ENCODE data around the gene PLEKHM3. TPM values are rescaled to one million over a fixed set of nuclear protein-coding genes. Genes with fewer than 3 reads are reported as not detected.
A peak's percentile ranks its signal among the peaks of the same experiment; 100 is the strongest.

The PLEKHM3 gene
- total and polyA plus RNA-seq, 2 of the 13 experiments (the other 11 are each of a cell fraction or from before 2014, with no cell fraction given) = 4.5 to 4.7 TPM

- TF ChIP-seq, protein P1, sequence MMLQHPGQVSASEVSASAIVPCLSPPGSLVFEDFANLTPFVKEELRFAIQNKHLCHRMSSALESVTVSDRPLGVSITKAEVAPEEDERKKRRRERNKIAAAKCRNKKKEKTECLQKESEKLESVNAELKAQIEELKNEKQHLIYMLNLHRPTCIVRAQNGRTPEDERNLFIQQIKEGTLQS (CRISPR knock-in tag; IDR thresholded peaks at IDR 0.05) = no peak
- TF ChIP-seq TEAD3 (CRISPR knock-in tag; optimal IDR thresholded peaks at IDR 0.05; ENCODE audit: borderline replicate concordance) = peak; percentile 99
- no peak for TF ChIP-seq NONO (IDR thresholded peaks at IDR 0.05)
- TF ChIP-seq NONO (CRISPR knock-in tag; conservative IDR thresholded peaks at IDR 0.05) = peak; percentile 43; the same call in 1 of the 2 replicates
- TF ChIP-seq SP2 (CRISPR knock-in tag; IDR thresholded peaks at IDR 0.05) = no peak
- TF ChIP-seq, protein P2, sequence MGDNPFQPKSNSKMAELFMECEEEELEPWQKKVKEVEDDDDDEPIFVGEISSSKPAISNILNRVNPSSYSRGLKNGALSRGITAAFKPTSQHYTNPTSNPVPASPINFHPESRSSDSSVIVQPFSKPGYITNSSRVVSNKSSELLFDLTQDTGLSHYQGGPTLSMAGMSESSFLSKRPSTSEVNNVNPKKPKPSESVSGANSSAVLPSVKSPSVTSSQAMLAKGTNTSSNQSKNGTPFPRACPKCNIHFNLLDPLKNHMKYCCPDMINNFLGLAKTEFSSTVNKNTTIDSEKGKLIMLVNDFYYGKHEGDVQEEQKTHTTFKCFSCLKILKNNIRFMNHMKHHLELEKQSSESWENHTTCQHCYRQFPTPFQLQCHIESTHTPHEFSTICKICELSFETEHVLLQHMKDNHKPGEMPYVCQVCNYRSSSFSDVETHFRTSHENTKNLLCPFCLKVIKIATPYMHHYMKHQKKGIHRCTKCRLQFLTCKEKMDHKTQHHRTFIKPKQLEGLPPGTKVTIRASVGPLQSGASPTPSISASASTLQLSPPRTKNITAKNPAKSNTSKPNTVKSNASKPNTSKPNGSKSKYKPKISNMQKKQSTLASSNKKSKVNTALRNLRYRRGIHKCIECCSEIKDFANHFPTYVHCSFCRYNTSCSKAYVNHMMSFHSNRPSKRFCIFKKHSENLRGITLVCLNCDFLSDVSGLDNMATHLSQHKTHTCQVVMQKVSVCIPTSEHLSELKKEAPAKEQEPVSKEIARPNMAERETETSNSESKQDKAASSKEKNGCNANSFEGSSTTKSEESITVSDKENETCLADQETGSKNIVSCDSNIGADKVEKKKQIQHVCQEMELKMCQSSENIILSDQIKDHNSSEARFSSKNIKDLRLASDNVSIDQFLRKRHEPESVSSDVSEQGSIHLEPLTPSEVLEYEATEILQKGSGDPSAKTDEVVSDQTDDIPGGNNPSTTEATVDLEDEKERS (CRISPR knock-in tag; IDR thresholded peaks at IDR 0.05) = peak; percentile 27; the same call in 1 of the 2 replicates
- TF ChIP-seq, protein P3, sequence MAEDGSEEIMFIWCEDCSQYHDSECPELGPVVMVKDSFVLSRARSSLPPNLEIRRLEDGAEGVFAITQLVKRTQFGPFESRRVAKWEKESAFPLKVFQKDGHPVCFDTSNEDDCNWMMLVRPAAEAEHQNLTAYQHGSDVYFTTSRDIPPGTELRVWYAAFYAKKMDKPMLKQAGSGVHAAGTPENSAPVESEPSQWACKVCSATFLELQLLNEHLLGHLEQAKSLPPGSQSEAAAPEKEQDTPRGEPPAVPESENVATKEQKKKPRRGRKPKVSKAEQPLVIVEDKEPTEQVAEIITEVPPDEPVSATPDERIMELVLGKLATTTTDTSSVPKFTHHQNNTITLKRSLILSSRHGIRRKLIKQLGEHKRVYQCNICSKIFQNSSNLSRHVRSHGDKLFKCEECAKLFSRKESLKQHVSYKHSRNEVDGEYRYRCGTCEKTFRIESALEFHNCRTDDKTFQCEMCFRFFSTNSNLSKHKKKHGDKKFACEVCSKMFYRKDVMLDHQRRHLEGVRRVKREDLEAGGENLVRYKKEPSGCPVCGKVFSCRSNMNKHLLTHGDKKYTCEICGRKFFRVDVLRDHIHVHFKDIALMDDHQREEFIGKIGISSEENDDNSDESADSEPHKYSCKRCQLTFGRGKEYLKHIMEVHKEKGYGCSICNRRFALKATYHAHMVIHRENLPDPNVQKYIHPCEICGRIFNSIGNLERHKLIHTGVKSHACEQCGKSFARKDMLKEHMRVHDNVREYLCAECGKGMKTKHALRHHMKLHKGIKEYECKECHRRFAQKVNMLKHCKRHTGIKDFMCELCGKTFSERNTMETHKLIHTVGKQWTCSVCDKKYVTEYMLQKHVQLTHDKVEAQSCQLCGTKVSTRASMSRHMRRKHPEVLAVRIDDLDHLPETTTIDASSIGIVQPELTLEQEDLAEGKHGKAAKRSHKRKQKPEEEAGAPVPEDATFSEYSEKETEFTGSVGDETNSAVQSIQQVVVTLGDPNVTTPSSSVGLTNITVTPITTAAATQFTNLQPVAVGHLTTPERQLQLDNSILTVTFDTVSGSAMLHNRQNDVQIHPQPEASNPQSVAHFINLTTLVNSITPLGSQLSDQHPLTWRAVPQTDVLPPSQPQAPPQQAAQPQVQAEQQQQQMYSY (CRISPR knock-in tag; IDR thresholded peaks at IDR 0.05) = no peak
- no peak for TF ChIP-seq ZNF552 (CRISPR knock-in tag; IDR thresholded peaks at IDR 0.05; ENCODE audit: borderline replicate concordance)
- TF ChIP-seq, protein P4, sequence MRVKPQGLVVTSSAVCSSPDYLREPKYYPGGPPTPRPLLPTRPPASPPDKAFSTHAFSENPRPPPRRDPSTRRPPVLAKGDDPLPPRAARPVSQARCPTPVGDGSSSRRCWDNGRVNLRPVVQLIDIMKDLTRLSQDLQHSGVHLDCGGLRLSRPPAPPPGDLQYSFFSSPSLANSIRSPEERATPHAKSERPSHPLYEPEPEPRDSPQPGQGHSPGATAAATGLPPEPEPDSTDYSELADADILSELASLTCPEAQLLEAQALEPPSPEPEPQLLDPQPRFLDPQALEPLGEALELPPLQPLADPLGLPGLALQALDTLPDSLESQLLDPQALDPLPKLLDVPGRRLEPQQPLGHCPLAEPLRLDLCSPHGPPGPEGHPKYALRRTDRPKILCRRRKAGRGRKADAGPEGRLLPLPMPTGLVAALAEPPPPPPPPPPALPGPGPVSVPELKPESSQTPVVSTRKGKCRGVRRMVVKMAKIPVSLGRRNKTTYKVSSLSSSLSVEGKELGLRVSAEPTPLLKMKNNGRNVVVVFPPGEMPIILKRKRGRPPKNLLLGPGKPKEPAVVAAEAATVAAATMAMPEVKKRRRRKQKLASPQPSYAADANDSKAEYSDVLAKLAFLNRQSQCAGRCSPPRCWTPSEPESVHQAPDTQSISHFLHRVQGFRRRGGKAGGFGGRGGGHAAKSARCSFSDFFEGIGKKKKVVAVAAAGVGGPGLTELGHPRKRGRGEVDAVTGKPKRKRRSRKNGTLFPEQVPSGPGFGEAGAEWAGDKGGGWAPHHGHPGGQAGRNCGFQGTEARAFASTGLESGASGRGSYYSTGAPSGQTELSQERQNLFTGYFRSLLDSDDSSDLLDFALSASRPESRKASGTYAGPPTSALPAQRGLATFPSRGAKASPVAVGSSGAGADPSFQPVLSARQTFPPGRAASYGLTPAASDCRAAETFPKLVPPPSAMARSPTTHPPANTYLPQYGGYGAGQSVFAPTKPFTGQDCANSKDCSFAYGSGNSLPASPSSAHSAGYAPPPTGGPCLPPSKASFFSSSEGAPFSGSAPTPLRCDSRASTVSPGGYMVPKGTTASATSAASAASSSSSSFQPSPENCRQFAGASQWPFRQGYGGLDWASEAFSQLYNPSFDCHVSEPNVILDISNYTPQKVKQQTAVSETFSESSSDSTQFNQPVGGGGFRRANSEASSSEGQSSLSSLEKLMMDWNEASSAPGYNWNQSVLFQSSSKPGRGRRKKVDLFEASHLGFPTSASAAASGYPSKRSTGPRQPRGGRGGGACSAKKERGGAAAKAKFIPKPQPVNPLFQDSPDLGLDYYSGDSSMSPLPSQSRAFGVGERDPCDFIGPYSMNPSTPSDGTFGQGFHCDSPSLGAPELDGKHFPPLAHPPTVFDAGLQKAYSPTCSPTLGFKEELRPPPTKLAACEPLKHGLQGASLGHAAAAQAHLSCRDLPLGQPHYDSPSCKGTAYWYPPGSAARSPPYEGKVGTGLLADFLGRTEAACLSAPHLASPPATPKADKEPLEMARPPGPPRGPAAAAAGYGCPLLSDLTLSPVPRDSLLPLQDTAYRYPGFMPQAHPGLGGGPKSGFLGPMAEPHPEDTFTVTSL (CRISPR knock-in tag; IDR thresholded peaks at IDR 0.05; ENCODE audit: borderline replicate concordance) = peak; percentile 57
- no peak for TF ChIP-seq ZBTB7A (CRISPR knock-in tag; IDR thresholded peaks at IDR 0.05)
- TF ChIP-seq HMG20B (CRISPR knock-in tag; conservative IDR thresholded peaks at IDR 0.05) = peak; percentile 75; the same call in 1 of the 2 replicates
- no peak for TF ChIP-seq ZKSCAN1 (IDR thresholded peaks at IDR 0.05; ENCODE audit: low read length)
- TF ChIP-seq SRF (IDR thresholded peaks at IDR 0.05; ENCODE audit: low read depth, low read length) = no peak
- TF ChIP-seq JUN (CRISPR knock-in tag; IDR thresholded peaks at IDR 0.05) = no peak
- TF ChIP-seq ZFP1 (CRISPR knock-in tag; IDR thresholded peaks at IDR 0.05) = no peak
Observed at GRCh38 chr2:208031608-208032019, 6.3 kb upstream of the PLEKHM3 start (continued).

All from HepG2 (cell line).